Keratinocyte (primary cell): ENCODE results near the gene XYLB.

ENCODE experiments used
- EZH2 ChIP-seq: IDR thresholded peaks from one replicate; pipeline ENCODE4 v1.6.1; 2012; ENCODE audit warnings: inconsistent platforms, mild to moderate bottlenecking, low read length, moderate library complexity
- TF ChIP-seq, protein P1 (sequence below), 3 experiments: IDR thresholded peaks in 1 of 3; conservative IDR thresholded peaks in 1 of 3; optimal IDR thresholded peaks in 1 of 3; 2 replicates in 2 of 3; 3 replicates in 1 of 3; pipeline versions ENCODE3 to v1.5.1; 2011; ENCODE audit warnings: low read length in 3 of 3, mild to moderate bottlenecking in 3 of 3, moderate library complexity in 2 of 3, control low read depth in 1 of 3, inconsistent platforms in 1 of 3; ENCODE audit not compliant: insufficient read depth in 2 of 3; ENCODE audit errors: extremely low read depth in 1 of 3

- TF ChIP-seq, protein P1, sequence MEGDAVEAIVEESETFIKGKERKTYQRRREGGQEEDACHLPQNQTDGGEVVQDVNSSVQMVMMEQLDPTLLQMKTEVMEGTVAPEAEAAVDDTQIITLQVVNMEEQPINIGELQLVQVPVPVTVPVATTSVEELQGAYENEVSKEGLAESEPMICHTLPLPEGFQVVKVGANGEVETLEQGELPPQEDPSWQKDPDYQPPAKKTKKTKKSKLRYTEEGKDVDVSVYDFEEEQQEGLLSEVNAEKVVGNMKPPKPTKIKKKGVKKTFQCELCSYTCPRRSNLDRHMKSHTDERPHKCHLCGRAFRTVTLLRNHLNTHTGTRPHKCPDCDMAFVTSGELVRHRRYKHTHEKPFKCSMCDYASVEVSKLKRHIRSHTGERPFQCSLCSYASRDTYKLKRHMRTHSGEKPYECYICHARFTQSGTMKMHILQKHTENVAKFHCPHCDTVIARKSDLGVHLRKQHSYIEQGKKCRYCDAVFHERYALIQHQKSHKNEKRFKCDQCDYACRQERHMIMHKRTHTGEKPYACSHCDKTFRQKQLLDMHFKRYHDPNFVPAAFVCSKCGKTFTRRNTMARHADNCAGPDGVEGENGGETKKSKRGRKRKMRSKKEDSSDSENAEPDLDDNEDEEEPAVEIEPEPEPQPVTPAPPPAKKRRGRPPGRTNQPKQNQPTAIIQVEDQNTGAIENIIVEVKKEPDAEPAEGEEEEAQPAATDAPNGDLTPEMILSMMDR (optimal IDR thresholded peaks at IDR 0.05 in 1 of 3, IDR thresholded peaks at IDR 0.05 in 1 of 3, conservative IDR thresholded peaks at IDR 0.05 in 1 of 3; ENCODE audit: extremely low read depth in 1 of 3, insufficient read depth in 2 of 3, low read length in 3 of 3), result no peak
- no peak for TF ChIP-seq EZH2
Measured at GRCh38 chr3:38360345-38360744, 13.8 kb downstream of the XYLB start.
